Keratinocyte (primary cell): ENCODE data around the gene REG4. TPM values are rescaled to one million over a fixed set of nuclear protein-coding genes. Genes with fewer than 3 reads are reported as not detected.

Source experiments
- DNase-seq: peaks from one replicate; pipeline ENCODE4 v3.0.0-alpha.2; 2011; ENCODE audit warnings: low read depth, missing footprints, low spot score
- FAIRE-seq: peaks from 2 replicates; lab custom pipeline; 2011; peaks lifted over from hg19 to GRCh38; lab: Jason Lieb, UNC
- H2AFZ ChIP-seq: 2 replicates; pipeline ENCODE4 v1.6.0; 2012; ENCODE audit warnings: low read length, control low read depth, inconsistent platforms; ENCODE audit not compliant: control insufficient read depth
- H3K27ac ChIP-seq: 2 replicates; pipeline ENCODE4 v1.5.1; 2011; ENCODE audit warnings: low read length; ENCODE audit not compliant: control insufficient read depth, insufficient read depth
- H3K27me3 ChIP-seq: 3 replicates; pipeline ENCODE4 v1.6.0; 2011; ENCODE audit warnings: low read length; ENCODE audit not compliant: control insufficient read depth, insufficient read depth; ENCODE audit errors: extremely low read depth
- H3K36me3 ChIP-seq, 2 experiments: 2 replicates in 1 of 2; 3 replicates in 1 of 2; pipeline ENCODE4 v1.5.1; 2011; ENCODE audit warnings: low read length in 2 of 2, mild to moderate bottlenecking in 1 of 2; ENCODE audit not compliant: control insufficient read depth in 2 of 2, insufficient read depth in 2 of 2; ENCODE audit errors: extremely low read depth in 1 of 2
- H3K4me1 ChIP-seq: 3 replicates; pipeline ENCODE4 v1.5.1; 2011; ENCODE audit warnings: low read length; ENCODE audit not compliant: control insufficient read depth, insufficient read depth; ENCODE audit errors: extremely low read depth
- H3K4me2 ChIP-seq: 3 replicates; pipeline ENCODE4 v1.6.0; 2011; ENCODE audit warnings: low read depth, low read length; ENCODE audit not compliant: control insufficient read depth, insufficient read depth; ENCODE audit errors: extremely low read depth
- H3K4me3 ChIP-seq, 3 experiments: fragments of 200-600 bp in 1 of 3; sonication (generic) in 1 of 3; 2 replicates in 2 of 3; 3 replicates in 1 of 3; pipeline ENCODE4 v1.5.1; 2011 to 2016; ENCODE audit warnings: low read length in 3 of 3, mild to moderate bottlenecking in 3 of 3, control low read depth in 2 of 3, inconsistent platforms in 1 of 3, low read depth in 1 of 3, mixed read lengths in 1 of 3, mixed run types in 1 of 3, moderate library complexity in 1 of 3; ENCODE audit not compliant: control insufficient read depth in 2 of 3, insufficient read depth in 2 of 3; ENCODE audit errors: extremely low read depth in 1 of 3
- H3K79me2 ChIP-seq: 2 replicates; pipeline ENCODE4 v1.6.0; 2012; ENCODE audit warnings: low read length; ENCODE audit not compliant: control insufficient read depth, insufficient read depth
- H3K9ac ChIP-seq: 3 replicates; pipeline ENCODE4 v1.6.0; 2011; ENCODE audit warnings: low read length; ENCODE audit not compliant: control insufficient read depth, insufficient read depth; ENCODE audit errors: extremely low read depth
- H3K9me1 ChIP-seq: 3 replicates; pipeline ENCODE4 v1.6.0; 2011; ENCODE audit warnings: low read length; ENCODE audit not compliant: control insufficient read depth, insufficient read depth; ENCODE audit errors: extremely low read depth
- H3K9me3 ChIP-seq: 2 replicates; pipeline ENCODE4 v1.5.1; 2012; ENCODE audit warnings: low read depth, low read length; ENCODE audit not compliant: control insufficient read depth
- H4K20me1 ChIP-seq: 3 replicates; pipeline ENCODE4 v1.6.0; 2011; ENCODE audit warnings: low read length; ENCODE audit not compliant: control insufficient read depth, insufficient read depth; ENCODE audit errors: extremely low read depth
- EZH2 ChIP-seq: IDR thresholded peaks from one replicate; pipeline ENCODE4 v1.6.1; 2012; ENCODE audit warnings: inconsistent platforms, mild to moderate bottlenecking, low read length, moderate library complexity
- dilution Hi-C: fragments of 300-500 bp; cut with MboI; formaldehyde crosslinking; loops from one replicate; pipeline ENCODE4 v1.7.0; 2020; ENCODE audit warnings: low sequenced_read_pairs; ENCODE audit not compliant: extremely low pct_ligation_motif_present
- polyA plus RNA-seq, 5 experiments: library from polyadenylated mRNA; depleted of rRNA in 3 of 5; stranded (reverse) in 3 of 5; stranded (forward) in 1 of 5; unstranded in 1 of 5; fragments of >200 nt; gene quantifications; 1 replicate in 1 of 5; 2 replicates in 3 of 5; 3 replicates in 1 of 5; pipeline versions ENCODE4 v1.2.1 to v1.2.3, GENCODE V29; 2011 to 2012; ENCODE audit warnings: missing spikeins in 2 of 5, low read depth in 1 of 5, low replicate concordance in 1 of 5
- TF ChIP-seq, protein P1 (sequence below), 3 experiments: IDR thresholded peaks in 1 of 3; conservative IDR thresholded peaks in 1 of 3; optimal IDR thresholded peaks in 1 of 3; 2 replicates in 2 of 3; 3 replicates in 1 of 3; pipeline versions ENCODE3 to v1.5.1; 2011; ENCODE audit warnings: low read length in 3 of 3, mild to moderate bottlenecking in 3 of 3, moderate library complexity in 2 of 3, control low read depth in 1 of 3, inconsistent platforms in 1 of 3; ENCODE audit not compliant: insufficient read depth in 2 of 3; ENCODE audit errors: extremely low read depth in 1 of 3

The REG4 gene
- polyA plus RNA-seq, 1 donor (not counting 4 experiments of a cell fraction or from before 2014, with no cell fraction given), result not detected

DNA sequence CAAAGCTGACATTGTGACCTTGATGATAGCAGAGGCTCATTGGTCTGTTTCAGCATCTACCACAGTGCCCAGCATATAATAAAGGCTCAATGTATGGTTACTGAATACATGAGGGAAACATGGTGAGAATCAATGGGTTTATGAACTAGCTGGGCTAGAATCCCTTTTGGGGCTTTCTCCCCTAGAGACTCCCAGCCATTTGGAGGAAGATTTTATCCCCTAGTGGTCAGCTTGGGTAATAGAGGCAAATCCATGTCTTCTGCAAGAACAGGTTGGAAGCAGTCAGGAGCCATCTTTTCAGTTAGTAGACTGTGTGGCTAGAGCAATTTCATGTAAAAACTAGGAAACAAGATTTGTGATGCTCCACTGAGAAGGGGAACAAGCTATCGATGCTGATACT, 15.8 kb upstream of the REG4 start:
- Histone ChIP-seq H4K20me1 (no peaks in the 10 kb centered on the region), H3K4me1 (no peaks in the 10 kb centered on the region), H2AFZ (no peak overlapping the region), H3K27me3 (no peaks in the 10 kb centered on the region), H3K4me2 (no peak overlapping the region), H3K27ac (no peak overlapping the region), H3K79me2 (no peaks in the 10 kb centered on the region), H3K4me3 (no peak overlapping the region), H3K9me1 (no peaks in the 10 kb centered on the region), H3K9me3 (no peaks in the 10 kb centered on the region), H3K9ac (no peak overlapping the region), H3K36me3 (no peaks in the 10 kb centered on the region)
- dilution Hi-C loops, result no loop called here
- TF ChIP-seq, protein P1, sequence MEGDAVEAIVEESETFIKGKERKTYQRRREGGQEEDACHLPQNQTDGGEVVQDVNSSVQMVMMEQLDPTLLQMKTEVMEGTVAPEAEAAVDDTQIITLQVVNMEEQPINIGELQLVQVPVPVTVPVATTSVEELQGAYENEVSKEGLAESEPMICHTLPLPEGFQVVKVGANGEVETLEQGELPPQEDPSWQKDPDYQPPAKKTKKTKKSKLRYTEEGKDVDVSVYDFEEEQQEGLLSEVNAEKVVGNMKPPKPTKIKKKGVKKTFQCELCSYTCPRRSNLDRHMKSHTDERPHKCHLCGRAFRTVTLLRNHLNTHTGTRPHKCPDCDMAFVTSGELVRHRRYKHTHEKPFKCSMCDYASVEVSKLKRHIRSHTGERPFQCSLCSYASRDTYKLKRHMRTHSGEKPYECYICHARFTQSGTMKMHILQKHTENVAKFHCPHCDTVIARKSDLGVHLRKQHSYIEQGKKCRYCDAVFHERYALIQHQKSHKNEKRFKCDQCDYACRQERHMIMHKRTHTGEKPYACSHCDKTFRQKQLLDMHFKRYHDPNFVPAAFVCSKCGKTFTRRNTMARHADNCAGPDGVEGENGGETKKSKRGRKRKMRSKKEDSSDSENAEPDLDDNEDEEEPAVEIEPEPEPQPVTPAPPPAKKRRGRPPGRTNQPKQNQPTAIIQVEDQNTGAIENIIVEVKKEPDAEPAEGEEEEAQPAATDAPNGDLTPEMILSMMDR (optimal IDR thresholded peaks at IDR 0.05 in 1 of 3, IDR thresholded peaks at IDR 0.05 in 1 of 3, conservative IDR thresholded peaks at IDR 0.05 in 1 of 3; ENCODE audit: extremely low read depth in 1 of 3, insufficient read depth in 2 of 3, low read length in 3 of 3), result peak; percentile 30 to 54 (median 49)
- TF ChIP-seq EZH2, result no peak
- no peak for FAIRE-seq
- DNase-seq, result no peak

DNA sequence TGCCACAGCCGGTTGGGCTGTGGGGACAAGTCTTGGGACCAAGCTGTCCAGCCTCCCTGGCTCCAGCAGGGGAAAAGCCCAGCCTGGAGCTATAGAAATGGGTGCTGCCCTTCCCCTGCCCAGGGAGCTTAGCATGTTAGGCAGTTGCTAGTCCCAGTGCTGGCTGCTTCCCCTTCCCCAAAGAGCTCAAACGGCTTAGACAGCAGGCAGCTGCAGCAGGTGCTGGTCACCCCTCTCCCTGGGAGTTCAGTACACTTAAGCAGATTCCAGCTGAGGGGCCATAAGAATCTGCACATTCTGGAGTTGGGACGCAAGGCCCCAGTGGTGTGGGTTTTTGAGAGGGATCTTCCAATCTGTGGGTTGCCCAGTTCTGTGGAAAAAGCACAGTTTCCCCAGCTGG, 11.1 kb upstream of the REG4 start:
- no peak overlapping the region for H2AFZ ChIP-seq
- no peaks in the 10 kb centered on the region for H3K4me1 ChIP-seq
- no peaks in the 10 kb centered on the region for H3K79me2 ChIP-seq
- H3K27ac ChIP-seq, result no peak overlapping the region
- TF ChIP-seq EZH2, result no peak
- TF ChIP-seq, protein P1 (optimal IDR thresholded peaks at IDR 0.05 in 1 of 3, IDR thresholded peaks at IDR 0.05 in 1 of 3, conservative IDR thresholded peaks at IDR 0.05 in 1 of 3; ENCODE audit: extremely low read depth in 1 of 3, insufficient read depth in 2 of 3, low read length in 3 of 3), result no peak
- H3K4me3 ChIP-seq, result no peak overlapping the region
- H3K27me3 ChIP-seq, result no peaks in the 10 kb centered on the region
- FAIRE-seq, result no peak
- DNase-seq, result no peak
- dilution Hi-C loops, result no loop called here
- H3K9ac ChIP-seq, result no peak overlapping the region
- no peaks in the 10 kb centered on the region for H3K9me3 ChIP-seq
- no peaks in the 10 kb centered on the region for H3K36me3 ChIP-seq
- H3K4me2 ChIP-seq, result no peak overlapping the region
- H4K20me1 ChIP-seq, result no peaks in the 10 kb centered on the region
- no peaks in the 10 kb centered on the region for H3K9me1 ChIP-seq
